Sigmoid colon (tissue), 7 donors: Measurements from ENCODE around the gene NRP1. TPM values are rescaled to one million over a fixed set of nuclear protein-coding genes. Genes with fewer than 3 reads are reported as not detected.

Experiments used
- DNase-seq: peaks from one replicate; pipeline ENCODE4 v3.0.0-alpha.2; 2019
- H3K27ac ChIP-seq, 4 donors: fragments of 200-600 bp; sonication (generic); one replicate each; pipeline ENCODE4 v1.5.1; 2016 to 2019; ENCODE audit warnings: mild to moderate bottlenecking in 1 of 4
- H3K27me3 ChIP-seq, 3 donors: fragments of 200-600 bp; sonication (generic); one replicate each; pipeline ENCODE4 v1.5.1; 2019; ENCODE audit warnings: mild to moderate bottlenecking in 1 of 3
- H3K36me3 ChIP-seq, 4 donors: fragments of 200-600 bp; sonication (generic); one replicate each; pipeline ENCODE4 v1.5.1; 2016 to 2019
- H3K4me1 ChIP-seq, 4 donors: fragments of 200-600 bp; sonication (generic); one replicate each; pipeline ENCODE4 v1.5.1; 2017 to 2019
- H3K4me3 ChIP-seq, 4 donors: fragments of 200-600 bp; sonication (generic); one replicate each; pipeline ENCODE4 v1.5.1; 2017 to 2019; ENCODE audit warnings: mild to moderate bottlenecking in 2 of 4, moderate library complexity in 1 of 4
- H3K9me3 ChIP-seq, 4 donors: fragments of 200-600 bp in 3 of 4; sonication (generic) in 3 of 4; one replicate each; pipeline versions ENCODE4 v1.5.1 to v1.6.1; 2013 to 2019
- CTCF ChIP-seq, 4 experiments: fragments of 450-650 bp in 3 of 4; fragments of 200-600 bp in 1 of 4; IDR thresholded peaks; one replicate each; pipeline ENCODE4 v1.5.1; 2016 to 2019; ENCODE audit warnings: antibody characterized with exemption in 4 of 4, mild to moderate bottlenecking in 3 of 4, moderate library complexity in 2 of 4
- EP300 ChIP-seq, 4 donors: sonication (generic); formaldehyde crosslinking; IDR thresholded peaks; one replicate each; pipeline ENCODE4 v1.6.1; 2017; ENCODE audit warnings: antibody characterized with exemption in 4 of 4
- POLR2A ChIP-seq, 2 donors: fragments of 450-650 bp; IDR thresholded peaks; one replicate each; pipeline ENCODE4 v1.6.1; 2016; ENCODE audit warnings: antibody characterized with exemption in 2 of 2, mild to moderate bottlenecking in 2 of 2, moderate library complexity in 2 of 2
- POLR2AphosphoS5 ChIP-seq, 4 donors: sonication (generic); formaldehyde crosslinking; IDR thresholded peaks; one replicate each; pipeline ENCODE4 v1.6.1; 2017; ENCODE audit warnings: antibody characterized with exemption in 4 of 4
- WGBS, 2 donors: extraction: QIAGEN DNeasy Blood & Tissue Kit; methylation state at CpG; one replicate each; pipeline ENCODE4 v1.1.7; 2013; 5-methylcytosine and 5-hydroxymethylcytosine counted together
- intact Hi-C: fragments of 100-400 bp; cut with DNase I; formaldehyde crosslinking; loops from one replicate; pipeline ENCODE4 v1.15.1; 2023
- polyA plus RNA-seq, 3 donors: library from polyadenylated mRNA; stranded (reverse); fragments of 200-250 nt; gene quantifications; one replicate each; pipeline ENCODE4 v1.2.3, GENCODE V29; 2013
- total RNA-seq, 4 donors: library from RNA; depleted of rRNA; stranded (reverse); fragments of >200 nt; gene quantifications; one replicate each; pipeline ENCODE4 v1.1.0, GENCODE V29; 2016
- donor health status: healthy with polysubstance abuse.
- donor health status: Bipolar disorder and iron deficiency.
- donor health status: healthy.

The NRP1 gene
- total and polyA plus RNA-seq, 7 donors: 3.6 to 52.4 (median 44.1) TPM

GRCh38 chr10:33293076-33293475 lies 41.4 kb downstream of the NRP1 start:
- DNase-seq: no peak
- TF ChIP-seq POLR2A (IDR thresholded peaks at IDR 0.05): no peak
- TF ChIP-seq EP300 (IDR thresholded peaks at IDR 0.05): no peak
- no peak for TF ChIP-seq POLR2AphosphoS5 (IDR thresholded peaks at IDR 0.05)
- TF ChIP-seq CTCF (IDR thresholded peaks at IDR 0.05): no peak
- no peaks in the 10 kb centered on the region for H3K9me3 ChIP-seq
- 87 to 91% methylated on average over 3 of the region's 3 CpGs for WGBS, 2 donors
- peaks cover 0 to 38% (median 34%) of the 10 kb centered on the region in 4 donors for H3K4me1 ChIP-seq
- intact Hi-C loops: no loop called here
- no peaks in the 10 kb centered on the region for H3K36me3 ChIP-seq
- H3K4me3 ChIP-seq: no peak overlapping the region
- H3K27ac ChIP-seq: peak overlapping the region in 3 of 4 donors; percentile 9 to 72 (median 70)
- no peaks in the 10 kb centered on the region for H3K27me3 ChIP-seq

GRCh38 chr10:33291053-33291592 lies 43.3 kb downstream of the NRP1 start:
- no peaks in the 10 kb centered on the region for H3K27me3 ChIP-seq
- H3K36me3 ChIP-seq: no peaks in the 10 kb centered on the region
- WGBS, 2 donors: 80 to 84% methylated on average over 5 of the region's 5 CpGs
- TF ChIP-seq POLR2AphosphoS5 (IDR thresholded peaks at IDR 0.05): no peak
- H3K27ac ChIP-seq: peak overlapping the region; percentile 17 to 72 (median 57)
- intact Hi-C loops: no loop called here
- DNase-seq: no peak
- H3K9me3 ChIP-seq: no peaks in the 10 kb centered on the region
- H3K4me1 ChIP-seq: peaks cover 0 to 45% (median 41%) of the 10 kb centered on the region in 4 donors
- no peak overlapping the region for H3K4me3 ChIP-seq

GRCh38 chr10:33290321-33291052 lies 44.0 kb downstream of the NRP1 start:
- H3K4me3 ChIP-seq: no peak overlapping the region
- intact Hi-C loops: no loop called here
- H3K27me3 ChIP-seq: no peaks in the 10 kb centered on the region
- no peak for DNase-seq
- no peaks in the 10 kb centered on the region for H3K9me3 ChIP-seq
- no peak for TF ChIP-seq EP300 (IDR thresholded peaks at IDR 0.05)
- TF ChIP-seq POLR2A (IDR thresholded peaks at IDR 0.05): no peak
- no peak for TF ChIP-seq CTCF (IDR thresholded peaks at IDR 0.05)
- no peak for TF ChIP-seq POLR2AphosphoS5 (IDR thresholded peaks at IDR 0.05)
- 76 to 91% methylated on average over 13 of the region's 13 CpGs for WGBS, 2 donors
- H3K27ac ChIP-seq: peak overlapping the region; percentile 17 to 72 (median 57)
- peaks cover 0 to 51% (median 45%) of the 10 kb centered on the region in 4 donors for H3K4me1 ChIP-seq
- no peaks in the 10 kb centered on the region for H3K36me3 ChIP-seq

DNA sequence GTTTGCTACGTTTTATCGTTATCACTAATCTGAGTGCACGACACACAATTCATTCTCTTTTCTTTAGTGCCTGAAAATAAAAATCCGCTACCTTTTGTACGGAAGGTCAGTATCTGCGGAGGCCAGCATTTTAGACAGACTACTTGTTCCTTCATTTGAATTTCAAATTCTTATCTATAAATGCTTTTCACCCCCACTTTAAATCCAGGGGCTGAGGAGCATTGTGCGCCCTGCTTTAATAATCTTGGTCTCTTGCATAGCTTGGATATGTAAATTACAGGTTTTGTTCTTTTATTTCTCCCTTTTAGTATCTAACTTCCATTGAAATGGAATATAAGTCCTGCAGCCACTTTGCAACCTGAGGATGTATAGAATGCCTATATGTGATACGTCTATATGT lies 44.7 kb downstream of the NRP1 start:
- Histone ChIP-seq H3K36me3 (no peaks in the 10 kb centered on the region), H3K27me3 (no peaks in the 10 kb centered on the region), H3K27ac (no peak overlapping the region), H3K4me1 (peaks cover 0 to 58% (median 49%) of the 10 kb centered on the region in 4 donors), H3K4me3 (no peak overlapping the region), H3K9me3 (no peaks in the 10 kb centered on the region)
- WGBS, 2 donors: 89 to 94% methylated on average over 8 of the region's 8 CpGs
- intact Hi-C loops: no loop called here
- TF ChIP-seq POLR2AphosphoS5 (IDR thresholded peaks at IDR 0.05): no peak
- no peak for TF ChIP-seq CTCF (IDR thresholded peaks at IDR 0.05)
- TF ChIP-seq POLR2A (IDR thresholded peaks at IDR 0.05): no peak
- no peak for TF ChIP-seq EP300 (IDR thresholded peaks at IDR 0.05)
- no peak for DNase-seq

- Histone ChIP-seq H3K27ac (peak overlapping the region in 1 of 4 donors; percentile 16), H3K4me1 (peaks cover 0 to 57% (median 46%) of the 10 kb centered on the region in 4 donors), H3K9me3 (no peaks in the 10 kb centered on the region), H3K4me3 (no peak overlapping the region), H3K27me3 (no peaks in the 10 kb centered on the region), H3K36me3 (no peaks in the 10 kb centered on the region)
- 92 to 97% methylated on average over 3 of the region's 3 CpGs for WGBS, 2 donors
- no peak for TF ChIP-seq EP300 (IDR thresholded peaks at IDR 0.05)
- TF ChIP-seq POLR2AphosphoS5 (IDR thresholded peaks at IDR 0.05): no peak
- no peak for TF ChIP-seq CTCF (IDR thresholded peaks at IDR 0.05)
- no peak for TF ChIP-seq POLR2A (IDR thresholded peaks at IDR 0.05)
- no peak for DNase-seq
- intact Hi-C loops: no loop called here
Observed at GRCh38 chr10:33288127-33288526, 46.3 kb downstream of the NRP1 start.
